ENCODE measurements around the gene SEMA4F. TPM values are rescaled to one million over a fixed set of nuclear protein-coding genes. Genes with fewer than 3 reads are reported as not detected.

Gene SEMA4F
- total and polyA plus RNA-seq, 2 donors from 2014 or later = 5.2 to 10.8 TPM

DNA sequence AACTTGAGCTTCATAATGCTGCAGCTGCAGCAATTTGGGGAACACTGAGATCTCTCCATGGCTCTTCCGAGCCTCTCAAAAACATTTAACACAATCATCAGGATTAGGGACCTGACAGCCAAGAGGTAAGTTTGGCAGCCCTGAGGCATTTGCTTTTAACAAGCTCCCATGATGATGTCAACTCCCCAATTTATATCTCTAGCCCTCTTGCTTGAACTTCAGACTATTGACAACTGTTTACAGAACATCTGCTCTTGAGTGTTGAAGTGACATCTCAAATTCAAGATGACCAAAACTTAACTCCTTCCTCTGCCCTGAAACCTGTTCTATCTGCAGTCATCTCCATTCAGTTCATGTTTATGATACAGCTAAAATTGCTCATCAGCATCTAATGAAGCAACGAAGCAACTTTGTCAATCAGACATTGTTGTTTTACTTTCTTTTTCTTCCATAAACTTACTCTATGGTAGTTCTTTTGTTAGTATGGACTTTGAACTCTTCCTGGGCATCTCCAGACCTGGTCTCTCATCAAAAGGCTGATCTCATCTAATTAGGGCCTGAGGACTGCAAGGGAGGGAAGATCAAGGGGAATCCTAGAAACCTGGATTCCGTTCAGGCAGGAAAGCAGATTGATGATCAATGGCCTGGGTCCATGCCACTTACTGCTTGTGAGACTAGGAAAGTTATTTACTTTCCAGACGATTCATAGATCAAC, 48.1 kb downstream of the SEMA4F start:
- TF ChIP-seq, protein P1, sequence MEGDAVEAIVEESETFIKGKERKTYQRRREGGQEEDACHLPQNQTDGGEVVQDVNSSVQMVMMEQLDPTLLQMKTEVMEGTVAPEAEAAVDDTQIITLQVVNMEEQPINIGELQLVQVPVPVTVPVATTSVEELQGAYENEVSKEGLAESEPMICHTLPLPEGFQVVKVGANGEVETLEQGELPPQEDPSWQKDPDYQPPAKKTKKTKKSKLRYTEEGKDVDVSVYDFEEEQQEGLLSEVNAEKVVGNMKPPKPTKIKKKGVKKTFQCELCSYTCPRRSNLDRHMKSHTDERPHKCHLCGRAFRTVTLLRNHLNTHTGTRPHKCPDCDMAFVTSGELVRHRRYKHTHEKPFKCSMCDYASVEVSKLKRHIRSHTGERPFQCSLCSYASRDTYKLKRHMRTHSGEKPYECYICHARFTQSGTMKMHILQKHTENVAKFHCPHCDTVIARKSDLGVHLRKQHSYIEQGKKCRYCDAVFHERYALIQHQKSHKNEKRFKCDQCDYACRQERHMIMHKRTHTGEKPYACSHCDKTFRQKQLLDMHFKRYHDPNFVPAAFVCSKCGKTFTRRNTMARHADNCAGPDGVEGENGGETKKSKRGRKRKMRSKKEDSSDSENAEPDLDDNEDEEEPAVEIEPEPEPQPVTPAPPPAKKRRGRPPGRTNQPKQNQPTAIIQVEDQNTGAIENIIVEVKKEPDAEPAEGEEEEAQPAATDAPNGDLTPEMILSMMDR (IDR thresholded peaks at IDR 0.05; ENCODE audit: borderline replicate concordance, extremely low read depth, insufficient read depth) = no peak
- H3K4me1 ChIP-seq (ENCODE audit: control insufficient read depth in 2 of 3, insufficient read depth in 2 of 3, low read depth in 1 of 3, low read length in 3 of 3) = no peaks in the 10 kb centered on the region
- no peak for FAIRE-seq
- H3K4me3 ChIP-seq (ENCODE audit: low read length in 3 of 3) = no peak overlapping the region
- intact Hi-C loops (cut with DNase I) = no loop called here
- H3K27ac ChIP-seq (ENCODE audit: low read depth in 2 of 2, low read length in 2 of 2) = no peak overlapping the region
- no peaks in the 10 kb centered on the region for H3K27me3 ChIP-seq (ENCODE audit: control insufficient read depth, insufficient read depth, low read length)
- no peak overlapping the region for H3K9ac ChIP-seq (ENCODE audit: low read length in 3 of 3)
- DNase-seq = no peak
- H3K9me3 ChIP-seq (ENCODE audit: control insufficient read depth in 2 of 3, insufficient read depth in 1 of 3, low read length in 3 of 3) = no peaks in the 10 kb centered on the region
- no peaks in the 10 kb centered on the region for H3K36me3 ChIP-seq (ENCODE audit: control insufficient read depth in 2 of 3, insufficient read depth in 3 of 3, low read length in 3 of 3)

DNA sequence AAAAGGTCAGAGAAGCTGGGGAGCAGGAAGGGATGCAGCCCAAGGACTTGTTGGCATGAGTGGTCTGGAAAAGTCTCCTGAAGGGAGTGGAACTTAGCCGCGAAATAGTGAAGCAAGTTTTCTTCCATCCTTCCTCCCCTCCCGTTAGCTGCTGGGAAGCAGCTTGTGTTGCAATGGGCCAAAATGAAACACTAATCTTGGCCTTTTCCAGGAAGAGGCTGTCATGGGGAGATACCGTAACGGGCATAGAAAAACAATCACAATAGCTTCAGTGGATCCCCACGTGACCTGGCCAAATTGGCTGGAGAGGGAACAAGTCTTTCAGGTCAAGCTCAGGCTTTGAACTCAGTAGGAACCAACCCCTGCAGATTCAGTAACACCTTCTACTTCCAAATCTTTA, 49.3 kb downstream of the SEMA4F start:
- H3K27me3 ChIP-seq (ENCODE audit: control insufficient read depth, insufficient read depth, low read length) = no peaks in the 10 kb centered on the region
- no peaks in the 10 kb centered on the region for H3K4me1 ChIP-seq (ENCODE audit: control insufficient read depth in 2 of 3, insufficient read depth in 2 of 3, low read depth in 1 of 3, low read length in 3 of 3)
- intact Hi-C loops (cut with DNase I) = no loop called here
- H3K9me3 ChIP-seq (ENCODE audit: control insufficient read depth in 2 of 3, insufficient read depth in 1 of 3, low read length in 3 of 3) = no peaks in the 10 kb centered on the region
- no peak overlapping the region for H3K9ac ChIP-seq (ENCODE audit: low read length in 3 of 3)
- H3K36me3 ChIP-seq (ENCODE audit: control insufficient read depth in 2 of 3, insufficient read depth in 3 of 3, low read length in 3 of 3) = no peaks in the 10 kb centered on the region
- TF ChIP-seq, protein P1 (IDR thresholded peaks at IDR 0.05; ENCODE audit: borderline replicate concordance, extremely low read depth, insufficient read depth) = no peak
- FAIRE-seq = no peak
- no peak overlapping the region for H3K4me3 ChIP-seq (ENCODE audit: low read length in 3 of 3)
- no peak overlapping the region for H3K27ac ChIP-seq (ENCODE audit: low read depth in 2 of 2, low read length in 2 of 2)
- DNase-seq = no peak

DNA sequence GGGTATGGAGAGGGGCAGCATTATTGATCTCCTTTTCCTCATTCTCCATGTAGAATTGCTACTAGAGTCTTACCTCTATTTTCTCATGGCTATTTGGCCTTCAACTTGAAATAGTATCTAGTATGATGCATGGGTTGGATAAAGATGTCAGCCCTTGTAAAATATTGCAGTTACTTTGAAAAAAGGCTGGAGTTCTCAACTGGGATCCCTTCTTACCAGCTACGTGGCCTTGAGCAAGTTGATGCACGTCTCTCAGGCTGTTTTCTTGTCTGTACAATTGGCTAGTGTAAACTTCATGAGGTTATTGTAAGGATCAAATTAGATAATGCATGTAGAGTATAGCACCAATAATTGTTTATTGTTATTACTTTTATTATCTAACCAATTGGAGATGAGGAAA, 50.2 kb downstream of the SEMA4F start:
- no peak for DNase-seq
- Histone ChIP-seq H3K9me3 (ENCODE audit: control insufficient read depth in 2 of 3, insufficient read depth in 1 of 3, low read length in 3 of 3) (no peaks in the 10 kb centered on the region), H3K27ac (ENCODE audit: low read depth in 2 of 2, low read length in 2 of 2) (no peak overlapping the region), H3K4me3 (ENCODE audit: low read length in 3 of 3) (no peak overlapping the region), H3K4me1 (ENCODE audit: control insufficient read depth in 2 of 3, insufficient read depth in 2 of 3, low read depth in 1 of 3, low read length in 3 of 3) (no peaks in the 10 kb centered on the region), H3K36me3 (ENCODE audit: control insufficient read depth in 2 of 3, insufficient read depth in 3 of 3, low read length in 3 of 3) (no peaks in the 10 kb centered on the region), H3K27me3 (ENCODE audit: control insufficient read depth, insufficient read depth, low read length) (no peaks in the 10 kb centered on the region), H3K9ac (ENCODE audit: low read length in 3 of 3) (no peak overlapping the region)
- FAIRE-seq = no peak
- intact Hi-C loops (cut with DNase I) = no loop called here
- TF ChIP-seq, protein P1 (IDR thresholded peaks at IDR 0.05; ENCODE audit: borderline replicate concordance, extremely low read depth, insufficient read depth) = no peak

- H3K27ac ChIP-seq (ENCODE audit: low read depth in 2 of 2, low read length in 2 of 2) = no peak overlapping the region
- TF ChIP-seq, protein P1 (IDR thresholded peaks at IDR 0.05; ENCODE audit: borderline replicate concordance, extremely low read depth, insufficient read depth) = no peak
- no peaks in the 10 kb centered on the region for H3K4me1 ChIP-seq (ENCODE audit: control insufficient read depth in 2 of 3, insufficient read depth in 2 of 3, low read depth in 1 of 3, low read length in 3 of 3)
- intact Hi-C loops (cut with DNase I) = no loop called here
- FAIRE-seq (no peak), DNase-seq (no peak)
- H3K36me3 ChIP-seq (ENCODE audit: control insufficient read depth in 2 of 3, insufficient read depth in 3 of 3, low read length in 3 of 3) = no peaks in the 10 kb centered on the region
- H3K27me3 ChIP-seq (ENCODE audit: control insufficient read depth, insufficient read depth, low read length) = no peaks in the 10 kb centered on the region
- H3K4me3 ChIP-seq (ENCODE audit: low read length in 3 of 3) = no peak overlapping the region
- H3K9ac ChIP-seq (ENCODE audit: low read length in 3 of 3) = no peak overlapping the region
- no peaks in the 10 kb centered on the region for H3K9me3 ChIP-seq (ENCODE audit: control insufficient read depth in 2 of 3, insufficient read depth in 1 of 3, low read length in 3 of 3)
These were observed 52.7 kb downstream of the SEMA4F start for GRCh38 chr2:74706741-74707140.

All from kidney (tissue), 14 donors.